Measurements from ENCODE around the gene METTL23. TPM values are rescaled to one million over a fixed set of nuclear protein-coding genes. Genes with fewer than 3 reads are reported as not detected.

The METTL23 gene
- total and polyA plus RNA-seq, 2 experiments from 2014 or later, result 41.6 to 55.9 TPM

- Histone ChIP-seq H3K4me3 (no peak overlapping the region), H2AFZ (no peak overlapping the region), H3K79me2 (replicated peaks; ENCODE audit: insufficient read depth) (peaks cover 41% of the 10 kb centered on the region), H3K4me2 (no peak overlapping the region), H3K27me3 (ENCODE audit: insufficient read depth) (no peaks in the 10 kb centered on the region), H3K36me3 (ENCODE audit: insufficient read depth) (peaks cover 31% of the 10 kb centered on the region), H4K20me1 (replicated peaks; ENCODE audit: insufficient read depth) (peaks cover 17% of the 10 kb centered on the region), H3K4me1 (ENCODE audit: insufficient read depth) (peaks cover 16% of the 10 kb centered on the region), H3F3A (replicated peaks; ENCODE audit: low read depth) (0 out of 2 replicates have a peak, but pooled peaks cover 4% of the 10 kb centered on the region), H3K27ac (ENCODE audit: low read depth) (no peak overlapping the region), H3K9me2 (ENCODE audit: insufficient read depth) (no peaks in the 10 kb centered on the region)
- Mint-ChIP-seq H3K27me3 (ENCODE audit: insufficient read depth, low read depth, poor library complexity) (peaks cover 5% of the 10 kb centered on the region), H3K36me3 (ENCODE audit: low read depth) (peaks cover 60% of the 10 kb centered on the region), H3K9me3 (no peaks in the 10 kb centered on the region), H3K4me1 (peaks cover 10% of the 10 kb centered on the region; the same call in 2 of the 3 replicates), H3K27ac (no peak overlapping the region), H3K4me3 (no peak overlapping the region)
- DNase-seq (ENCODE audit: low spot score) (no peak), ATAC-seq (no peak)
- no peak for TF ChIP-seq CTCF (conservative IDR thresholded peaks at IDR 0.05; ENCODE audit: low read depth in 2 of 2)
- TF ChIP-seq JUNB (IDR thresholded peaks at IDR 0.05; ENCODE audit: unreplicated experiment), result no peak
- no peak for TF ChIP-seq REST (IDR thresholded peaks at IDR 0.05; ENCODE audit: unreplicated experiment)
- TF ChIP-seq EZH2 (IDR thresholded peaks at IDR 0.05; ENCODE audit: low read depth, unreplicated experiment), result no peak
- no peak for TF ChIP-seq NANOG (IDR thresholded peaks at IDR 0.05; ENCODE audit: borderline replicate concordance)
- TF ChIP-seq ZNF462 (CRISPR knock-in tag; IDR thresholded peaks at IDR 0.05), result no peak
- no peak for TF ChIP-seq EZH2phosphoT487 (IDR thresholded peaks at IDR 0.05; ENCODE audit: unreplicated experiment)
- TF ChIP-seq CREB1 (CRISPR knock-in tag; IDR thresholded peaks at IDR 0.05; ENCODE audit: low read depth), result no peak
- TF ChIP-seq POLR2AphosphoS5 (IDR thresholded peaks at IDR 0.05; ENCODE audit: low read depth), result no peak
- no peak for TF ChIP-seq STAT1 (IDR thresholded peaks at IDR 0.05; ENCODE audit: unreplicated experiment)
- TF ChIP-seq ETS1 (IDR thresholded peaks at IDR 0.05), result no peak
- no peak for TF ChIP-seq ZNF114 (CRISPR knock-in tag; IDR thresholded peaks at IDR 0.05)
- no peak for TF ChIP-seq ZNF331 (CRISPR knock-in tag; IDR thresholded peaks at IDR 0.05; ENCODE audit: low read depth)
These were observed 2.8 kb upstream of the METTL23 start for GRCh38 chr17:76723812-76724211.

All from GM23338 (cell line).